Measurements from ENCODE around the gene COMMD10. TPM values are rescaled to one million over a fixed set of nuclear protein-coding genes. Genes with fewer than 3 reads are reported as not detected.
A peak's percentile ranks its signal among the peaks of the same experiment; 100 is the strongest.
"Not testable (repeated sequence)": the region's sequence is repeated elsewhere in the genome, so short reads cannot be mapped to it uniquely, and the experiment has no call there.

Gene COMMD10
- total RNA-seq, 8 experiments from 2014 or later = 14.4 to 31.4 (median 23.1) TPM

- WGBS, 10 experiments = 0 to 40% (median 7%) methylated on average over 1 to 4 of the region's 4 CpGs
- Histone ChIP-seq H3K27ac (no peak overlapping the region), H3K4me3 (no peak overlapping the region), H3K4me1 (replicated peaks in 1 of 2) (no peaks in the 10 kb centered on the region)
- in situ Hi-C loops (cut with MboI; ENCODE audit: low pct_unique_long_range_greater_than_20kb in 2 of 9, low sequenced_read_pairs in 9 of 9, unreplicated experiment in 9 of 9) = loop anchor here in 6 of 9 experiments (25.0 kb wide), 3 partner anchors 181 to 756 kb away; no protein-coding TSS in a partner anchor
- peak in 3 of 8 experiments; percentile 41 to 74 (median 49) for ATAC-seq (replicated peaks in 6 of 8)
Observed at GRCh38 chr5:116068028-116068632, 16.7 kb upstream of the COMMD10 start.

GRCh38 chr5:116071211-116071610 lies 13.6 kb upstream of the COMMD10 start:
- Histone ChIP-seq H3K4me1 (replicated peaks in 1 of 2) (no peaks in the 10 kb centered on the region), H3K4me3 (no peak overlapping the region), H3K27ac (no peak overlapping the region)
- WGBS, 10 experiments = 60 to 100% (median 80%) methylated on average over 1 of the region's 1 CpG; no CpG with 5 or more reads in 7 of the 10 experiments
- ATAC-seq (replicated peaks in 6 of 8) = no peak
- in situ Hi-C loops (cut with MboI; ENCODE audit: low pct_unique_long_range_greater_than_20kb in 2 of 9, low sequenced_read_pairs in 9 of 9, unreplicated experiment in 9 of 9) = loop anchor here in 6 of 9 experiments (25.0 kb wide), 3 partner anchors 184 to 759 kb away; no protein-coding TSS in a partner anchor

- 0 to 79% (median 66%) methylated on average over 1 to 4 of the region's 6 CpGs; no CpG with 5 or more reads in 4 of the 10 experiments for WGBS, 10 experiments
- H3K4me1 ChIP-seq (replicated peaks in 1 of 2) = no peaks in the 10 kb centered on the region
- no peak overlapping the region for H3K27ac ChIP-seq
- no peak for ATAC-seq (replicated peaks in 6 of 8)
- in situ Hi-C loops (cut with MboI; ENCODE audit: low pct_unique_long_range_greater_than_20kb in 2 of 9, low sequenced_read_pairs in 9 of 9, unreplicated experiment in 9 of 9) = no loop called here
- H3K4me3 ChIP-seq = no peak overlapping the region
Observed at GRCh38 chr5:116075191-116075831, 9.5 kb upstream of the COMMD10 start.

GRCh38 chr5:116076496-116076895 lies 8.3 kb upstream of the COMMD10 start:
- Histone ChIP-seq H3K4me1 (replicated peaks in 1 of 2) (no peaks in the 10 kb centered on the region), H3K4me3 (no peak overlapping the region), H3K27ac (no peak overlapping the region)
- ATAC-seq (replicated peaks in 6 of 8) = no peak
- WGBS, 10 experiments = 83 to 100% (median 100%) methylated on average over 1 of the region's 1 CpG; no CpG with 5 or more reads in 1 of the 10 experiments
- in situ Hi-C loops (cut with MboI; ENCODE audit: low pct_unique_long_range_greater_than_20kb in 2 of 9, low sequenced_read_pairs in 9 of 9, unreplicated experiment in 9 of 9) = no loop called here

- 63 to 100% (median 89%) methylated on average over 2 to 5 of the region's 5 CpGs; no CpG with 5 or more reads in 3 of the 10 experiments for WGBS, 10 experiments
- in situ Hi-C loops (cut with MboI; ENCODE audit: low pct_unique_long_range_greater_than_20kb in 2 of 9, low sequenced_read_pairs in 9 of 9, unreplicated experiment in 9 of 9) = no loop called here
- no peak overlapping the region for H3K27ac ChIP-seq
- no peak for ATAC-seq (replicated peaks in 6 of 8)
- H3K4me3 ChIP-seq = no peak overlapping the region
- no peaks in the 10 kb centered on the region for H3K4me1 ChIP-seq (replicated peaks in 1 of 2)
Observed at GRCh38 chr5:116078199-116078598, 6.6 kb upstream of the COMMD10 start.

GRCh38 chr5:116084287-116084691 lies 536 bp upstream of the COMMD10 start:
- in situ Hi-C loops (cut with MboI; ENCODE audit: low pct_unique_long_range_greater_than_20kb in 2 of 9, low sequenced_read_pairs in 9 of 9, unreplicated experiment in 9 of 9) = no loop called here
- Histone ChIP-seq H3K4me3 (peak overlapping the region; percentile 50 to 94 (median 76)), H3K4me1 (replicated peaks in 1 of 2) (peaks cover 11 to 12% of the 10 kb centered on the region in 2 donors), H3K27ac (peak overlapping the region; percentile 60 to 86)
- ATAC-seq (replicated peaks in 6 of 8) = peak; percentile 3 to 47 (median 26)
- WGBS, 10 experiments = 0 to 40% (median 19%) methylated on average over 1 to 8 of the region's 11 CpGs; no CpG with 5 or more reads in 2 of the 10 experiments

GRCh38 chr5:116086309-116086708 lies 1.5 kb downstream of the COMMD10 start:
- in situ Hi-C loops (cut with MboI; ENCODE audit: low pct_unique_long_range_greater_than_20kb in 2 of 9, low sequenced_read_pairs in 9 of 9, unreplicated experiment in 9 of 9); ATAC-seq (replicated peaks in 6 of 8); H3K27ac ChIP-seq: not testable (repeated sequence)
- Histone ChIP-seq H3K4me3 (peak overlapping the region in 1 of 5 donors; percentile 76), H3K4me1 (replicated peaks in 1 of 2) (peaks cover 11 to 12% of the 10 kb centered on the region in 2 donors)
- WGBS, 10 experiments = 80 to 100% (median 98%) methylated on average over 1 to 9 of the region's 11 CpGs; no CpG with 5 or more reads in 6 of the 10 experiments

GRCh38 chr5:116088062-116088461 lies 3.2 kb downstream of the COMMD10 start:
- in situ Hi-C loops (cut with MboI; ENCODE audit: low pct_unique_long_range_greater_than_20kb in 2 of 9, low sequenced_read_pairs in 9 of 9, unreplicated experiment in 9 of 9) = no loop called here
- no peak for ATAC-seq (replicated peaks in 6 of 8)
- Histone ChIP-seq H3K4me3 (no peak overlapping the region), H3K27ac (no peak overlapping the region), H3K4me1 (replicated peaks in 1 of 2) (peaks cover 11 to 12% of the 10 kb centered on the region in 2 donors)

GRCh38 chr5:116090302-116090701 lies 5.5 kb downstream of the COMMD10 start:
- in situ Hi-C loops (cut with MboI; ENCODE audit: low pct_unique_long_range_greater_than_20kb in 2 of 9, low sequenced_read_pairs in 9 of 9, unreplicated experiment in 9 of 9) = no loop called here
- 83 to 100% (median 95%) methylated on average over 1 to 3 of the region's 3 CpGs; no CpG with 5 or more reads in 2 of the 10 experiments for WGBS, 10 experiments

GRCh38 chr5:116091416-116091815 lies 6.6 kb downstream of the COMMD10 start:
- no peak overlapping the region for H3K4me3 ChIP-seq
- WGBS, 10 experiments = 0 to 56% (median 17%) methylated on average over 1 of the region's 1 CpG; no CpG with 5 or more reads in 7 of the 10 experiments
- H3K4me1 ChIP-seq (replicated peaks in 1 of 2) = no peaks in the 10 kb centered on the region
- in situ Hi-C loops (cut with MboI; ENCODE audit: low pct_unique_long_range_greater_than_20kb in 2 of 9, low sequenced_read_pairs in 9 of 9, unreplicated experiment in 9 of 9) = no loop called here
- no peak for ATAC-seq (replicated peaks in 6 of 8)
- H3K27ac ChIP-seq = no peak overlapping the region

More at GRCh38 chr5:116090302-116090701, 5.5 kb downstream of the COMMD10 start:
- no peak overlapping the region for H3K27ac ChIP-seq
- H3K4me3 ChIP-seq = no peak overlapping the region
- peaks cover 4 to 5% of the 10 kb centered on the region in 2 donors for H3K4me1 ChIP-seq (replicated peaks in 1 of 2)
- ATAC-seq (replicated peaks in 6 of 8) = no peak

- WGBS, 10 experiments = 67 to 100% (median 98%) methylated on average over 1 to 4 of the region's 4 CpGs; no CpG with 5 or more reads in 2 of the 10 experiments
- Histone ChIP-seq H3K4me3 (no peak overlapping the region), H3K27ac (no peak overlapping the region), H3K4me1 (replicated peaks in 1 of 2) (no peaks in the 10 kb centered on the region)
- in situ Hi-C loops (cut with MboI; ENCODE audit: low pct_unique_long_range_greater_than_20kb in 2 of 9, low sequenced_read_pairs in 9 of 9, unreplicated experiment in 9 of 9) = no loop called here
- no peak for ATAC-seq (replicated peaks in 6 of 8)
Observed at GRCh38 chr5:116097301-116097700, 12.5 kb downstream of the COMMD10 start.

- ATAC-seq (replicated peaks in 6 of 8) = peak in 3 of 8 experiments; percentile 41 to 60 (median 60)
- in situ Hi-C loops (cut with MboI; ENCODE audit: low pct_unique_long_range_greater_than_20kb in 2 of 9, low sequenced_read_pairs in 9 of 9, unreplicated experiment in 9 of 9) = no loop called here
Observed at GRCh38 chr5:116098998-116099397, 14.2 kb downstream of the COMMD10 start.

GRCh38 chr5:116104941-116105340 lies 20.1 kb downstream of the COMMD10 start:
- in situ Hi-C loops (cut with MboI; ENCODE audit: low pct_unique_long_range_greater_than_20kb in 2 of 9, low sequenced_read_pairs in 9 of 9, unreplicated experiment in 9 of 9); ATAC-seq (replicated peaks in 6 of 8); H3K27ac ChIP-seq; H3K4me3 ChIP-seq; H3K4me1 ChIP-seq (replicated peaks in 1 of 2): not testable (repeated sequence)
- WGBS, 10 experiments = 60 to 100% (median 96%) methylated on average over 1 to 2 of the region's 2 CpGs; no CpG with 5 or more reads in 4 of the 10 experiments

More at GRCh38 chr5:116098998-116099397, 14.2 kb downstream of the COMMD10 start:
- Histone ChIP-seq H3K27ac (no peak overlapping the region), H3K4me1 (replicated peaks in 1 of 2) (no peaks in the 10 kb centered on the region), H3K4me3 (no peak overlapping the region)
- 83 to 100% (median 100%) methylated on average over 1 to 2 of the region's 2 CpGs; no CpG with 5 or more reads in 1 of the 10 experiments for WGBS, 10 experiments
